CD4-positive, alpha-beta T cell treated with Interleukin-17A for 4 hours (primary cell): ENCODE measurements around the gene SNAPC1.
"Not testable (repeated sequence)": the region's sequence is repeated elsewhere in the genome, so short reads cannot be mapped to it uniquely, and the experiment has no call there.

Experiments used
- DNase-seq: peaks from one replicate; pipeline ENCODE4 v3.0.0-alpha.2; 2020; ENCODE audit warnings: mixed read lengths

SNAPC1 gene

DNA sequence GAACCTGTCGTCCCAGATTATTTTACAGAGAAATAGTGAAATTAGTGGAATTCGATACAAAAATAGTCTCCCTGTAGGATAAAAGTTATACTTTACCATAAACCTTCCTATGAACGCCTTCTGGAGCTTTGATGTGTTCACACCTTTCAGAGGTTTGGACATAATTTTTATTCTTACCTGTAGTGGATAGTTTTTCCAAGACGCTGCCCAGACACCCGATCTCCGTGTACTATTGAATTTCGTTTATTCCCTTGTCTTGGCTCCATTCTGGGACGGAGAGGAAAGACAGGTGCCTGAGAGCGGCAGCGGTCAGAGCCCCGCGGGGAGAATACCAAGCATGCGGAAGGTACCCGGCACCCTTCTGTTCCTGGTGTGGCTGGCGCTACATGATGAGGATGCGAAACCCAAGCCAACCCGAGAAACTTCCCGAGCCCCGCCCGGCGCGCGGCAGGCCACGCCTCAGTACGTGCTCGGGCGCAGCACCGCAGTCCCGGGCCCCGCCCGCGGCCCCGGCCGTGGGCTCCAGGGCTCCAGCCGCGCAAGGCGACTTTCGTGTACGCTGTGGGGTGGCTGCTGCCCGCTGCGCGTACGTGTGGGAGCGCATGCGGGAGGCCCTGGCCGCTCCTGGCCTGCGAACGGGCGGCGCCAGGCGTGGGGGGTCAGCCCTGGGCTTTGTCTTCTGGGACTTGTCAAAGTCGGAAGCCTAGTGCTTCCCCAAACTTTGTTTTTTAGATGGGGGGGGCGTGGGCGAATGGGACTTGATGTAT, 11.3 kb upstream of the SNAPC1 start:
- DNase-seq = peak; percentile 85

DNA sequence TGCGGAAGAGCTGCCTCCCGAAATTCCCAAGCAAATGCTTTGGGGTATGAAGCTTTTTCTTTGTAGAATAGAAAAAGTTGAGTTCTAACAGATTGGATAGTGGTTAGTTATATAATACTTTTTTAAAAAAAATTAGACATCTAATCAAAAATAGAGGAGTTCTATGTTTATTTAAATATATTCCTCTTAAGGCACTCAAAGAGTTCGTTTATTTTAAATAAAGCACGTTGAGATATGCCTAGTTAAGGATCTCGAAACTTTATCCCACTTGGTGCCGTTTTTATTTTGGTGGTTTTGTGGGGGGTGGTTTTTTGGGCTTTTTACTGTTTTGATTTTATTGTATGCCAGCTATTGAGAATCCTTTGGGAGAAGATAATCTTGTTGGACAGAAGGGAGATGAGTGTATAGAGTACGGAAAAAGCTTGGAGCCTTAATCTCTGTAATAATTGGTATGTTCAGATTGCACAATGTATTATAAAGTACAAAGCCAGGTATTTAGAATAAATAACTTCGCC, 10.7 kb upstream of the SNAPC1 start:
- DNase-seq = no peak

DNA sequence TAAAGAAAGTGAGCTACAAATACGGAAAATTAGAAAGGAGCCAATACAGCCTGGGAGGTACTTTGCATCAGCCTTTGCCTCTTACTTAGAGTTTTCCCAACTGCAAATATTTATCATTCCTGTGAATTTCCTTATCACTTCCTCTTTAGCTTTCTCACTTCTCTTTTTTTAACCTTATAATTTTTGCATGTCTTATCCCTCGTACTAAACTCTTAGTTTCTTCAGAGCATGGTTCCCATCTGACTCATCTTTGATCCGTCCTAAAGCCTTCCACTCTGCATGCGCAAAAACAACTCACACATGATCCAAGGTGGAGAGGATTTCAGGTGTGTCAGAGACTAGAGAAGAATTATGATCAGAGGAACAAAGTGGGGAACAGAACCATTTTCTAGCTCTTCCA, 9.6 kb upstream of the SNAPC1 start:
- no peak for DNase-seq

DNA sequence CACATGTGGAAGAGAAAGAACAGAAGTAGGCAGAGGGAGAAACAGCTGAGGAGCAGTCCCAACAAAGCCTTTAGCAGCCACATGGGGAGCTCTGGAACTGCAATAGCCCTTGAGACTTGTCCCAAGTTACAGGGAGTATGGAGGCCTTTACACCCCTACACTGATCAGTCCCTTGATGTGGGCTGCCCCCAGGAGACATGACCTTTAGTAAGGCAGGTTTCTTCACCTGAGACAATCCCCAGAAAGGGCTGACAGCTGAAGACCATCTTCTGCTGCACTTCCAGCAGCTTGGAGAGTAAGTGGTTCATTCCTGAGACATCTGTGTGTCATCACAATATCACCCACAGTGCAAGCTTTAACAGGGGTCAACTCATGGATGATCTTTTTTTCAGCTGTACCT, 8.6 kb upstream of the SNAPC1 start:
- no peak for DNase-seq

DNA sequence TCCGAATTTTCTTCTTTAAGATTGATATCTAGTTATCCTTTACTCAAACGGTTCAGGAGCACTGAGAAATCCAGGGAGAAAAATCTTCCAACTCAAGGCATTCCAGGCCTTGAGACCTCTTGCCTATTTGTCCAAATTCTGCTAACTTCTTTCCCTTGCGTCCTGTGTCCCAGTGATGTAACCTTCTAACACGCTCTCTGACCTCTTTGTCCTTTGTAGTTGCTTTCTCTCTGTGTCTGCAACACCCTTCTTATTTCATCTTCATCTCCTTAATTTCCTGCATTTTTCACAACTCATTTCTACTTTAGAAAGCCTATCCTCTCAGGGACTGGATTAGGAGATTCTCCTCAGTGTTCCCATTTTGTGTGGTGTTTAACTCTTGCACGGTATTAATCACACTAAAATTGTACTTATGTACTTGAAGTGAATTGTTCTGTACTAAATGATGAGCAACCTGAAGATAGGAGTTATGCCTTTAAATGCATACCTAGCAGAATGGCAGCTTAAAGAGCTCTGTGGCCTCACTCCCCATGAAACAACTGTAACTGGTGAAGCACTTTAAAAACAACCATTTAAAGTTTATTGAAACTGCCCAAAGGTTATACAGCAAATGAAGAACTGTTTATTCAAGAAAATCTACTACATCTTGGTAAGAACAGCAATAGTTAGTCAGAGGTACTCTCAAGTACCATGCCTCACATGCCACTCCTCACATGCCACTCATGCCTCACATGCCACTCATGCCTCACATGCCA, 7.4 kb upstream of the SNAPC1 start:
- no peak for DNase-seq

DNA sequence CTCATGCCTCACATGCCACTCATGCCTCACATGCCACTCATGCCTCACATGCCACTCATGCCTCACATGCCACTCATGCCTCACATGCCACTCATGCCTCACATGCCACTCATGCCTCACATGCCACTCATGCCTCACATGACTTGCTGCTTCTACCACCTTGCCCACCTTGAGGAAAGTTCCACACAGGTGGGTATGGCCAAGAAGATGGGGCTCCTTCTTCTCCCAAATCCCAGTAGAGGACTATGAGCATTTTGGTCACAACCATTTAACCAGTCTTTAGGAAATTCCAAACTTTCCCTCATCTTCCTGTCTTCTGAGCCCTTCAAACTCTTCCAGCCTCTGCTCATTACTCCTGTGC, 6.9 kb upstream of the SNAPC1 start:
- DNase-seq = not testable (repeated sequence)

DNA sequence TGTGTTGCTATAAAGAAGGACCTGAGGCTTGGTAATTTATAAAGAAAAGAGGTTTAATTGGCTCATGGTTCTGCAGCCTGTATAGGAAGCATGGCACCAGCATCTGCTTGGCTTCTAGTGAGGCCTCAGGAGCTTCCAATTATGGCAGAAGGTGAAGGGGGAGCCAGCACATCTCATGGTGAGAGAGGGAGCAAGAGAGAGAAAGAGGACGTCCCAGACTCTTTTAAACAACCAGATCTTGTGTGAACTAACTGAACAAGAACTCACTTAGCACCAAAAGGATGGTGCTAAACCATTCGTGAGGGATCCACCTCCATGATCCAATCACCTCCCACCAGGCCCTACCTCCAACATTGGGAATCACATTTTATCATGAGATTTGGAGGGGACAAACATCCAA, 6.1 kb upstream of the SNAPC1 start:
- DNase-seq = no peak

DNA sequence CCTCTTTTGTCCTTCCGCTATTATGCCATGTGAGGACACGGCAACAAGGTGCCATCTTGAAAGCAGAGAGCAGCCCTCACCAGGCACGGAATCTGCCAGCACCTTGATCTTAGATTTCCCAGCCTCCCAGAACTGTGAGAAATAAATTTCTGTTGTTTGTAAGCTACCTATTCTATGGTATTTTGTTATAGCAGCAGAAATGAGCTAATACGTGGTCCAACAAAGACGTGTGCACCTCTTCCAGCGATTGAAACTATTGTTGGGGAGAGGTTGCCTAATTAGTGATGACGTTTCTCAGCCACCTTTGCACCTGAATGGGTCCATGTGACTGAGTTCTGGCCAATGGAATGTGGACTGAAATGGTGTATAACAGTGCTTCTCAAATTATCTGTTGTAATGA, 2.3 kb upstream of the SNAPC1 start:
- no peak for DNase-seq

DNA sequence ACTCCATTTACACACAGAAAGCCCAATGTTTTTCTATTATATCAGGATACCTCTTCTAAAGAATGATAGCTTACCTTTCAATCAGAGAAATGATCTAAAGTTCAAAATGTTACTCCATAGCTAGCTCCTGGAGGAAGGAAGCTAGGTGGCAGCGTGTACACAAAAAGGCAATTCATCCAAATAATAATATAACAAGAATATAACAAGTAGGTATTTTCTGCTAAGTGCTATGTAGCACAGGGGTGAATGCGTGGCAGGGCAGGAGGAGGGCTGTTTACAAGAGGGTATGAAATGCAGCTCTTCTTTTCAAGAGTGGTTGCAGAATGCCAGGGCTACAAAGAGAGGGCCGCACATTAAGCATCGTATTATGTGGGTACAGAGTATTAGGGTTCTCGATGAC, 663 bp upstream of the SNAPC1 start:
- DNase-seq = peak; percentile 24

DNA sequence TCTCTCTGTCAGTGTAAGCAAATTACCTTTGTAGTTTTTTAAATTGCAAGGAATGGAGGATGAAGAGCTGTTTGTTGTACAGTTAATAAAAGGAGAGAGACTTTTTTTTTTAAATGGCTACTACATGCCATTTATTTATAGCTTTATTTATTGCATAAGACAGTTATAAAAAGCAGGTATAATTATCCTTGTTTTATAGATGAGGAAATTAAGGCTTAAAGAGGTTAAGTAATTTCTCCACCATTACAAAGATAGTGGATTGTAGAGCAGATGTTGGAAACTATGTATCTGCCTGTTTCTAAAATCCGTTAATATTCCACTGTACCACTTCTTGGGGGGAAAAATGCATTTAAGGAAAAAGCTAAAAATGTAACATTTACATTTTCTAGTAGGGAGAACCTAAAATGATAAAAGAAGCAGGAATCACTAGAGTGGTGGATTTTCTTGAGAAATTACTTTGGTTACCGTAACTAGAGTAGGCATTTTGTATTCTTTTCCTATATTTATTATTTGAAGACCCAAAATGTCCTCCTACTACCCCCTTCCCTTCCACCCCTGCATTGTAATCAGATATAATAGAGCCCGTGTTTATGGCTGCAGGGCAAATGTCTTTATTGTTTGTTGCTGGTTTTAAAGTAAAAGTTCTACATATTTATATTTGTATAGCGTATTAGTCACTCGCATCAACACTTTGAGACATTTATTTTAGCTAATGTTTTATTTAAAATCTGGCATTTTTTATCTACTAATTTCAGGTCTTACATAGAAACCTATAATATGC, 2.3 kb downstream of the SNAPC1 start:
- no peak for DNase-seq

DNA sequence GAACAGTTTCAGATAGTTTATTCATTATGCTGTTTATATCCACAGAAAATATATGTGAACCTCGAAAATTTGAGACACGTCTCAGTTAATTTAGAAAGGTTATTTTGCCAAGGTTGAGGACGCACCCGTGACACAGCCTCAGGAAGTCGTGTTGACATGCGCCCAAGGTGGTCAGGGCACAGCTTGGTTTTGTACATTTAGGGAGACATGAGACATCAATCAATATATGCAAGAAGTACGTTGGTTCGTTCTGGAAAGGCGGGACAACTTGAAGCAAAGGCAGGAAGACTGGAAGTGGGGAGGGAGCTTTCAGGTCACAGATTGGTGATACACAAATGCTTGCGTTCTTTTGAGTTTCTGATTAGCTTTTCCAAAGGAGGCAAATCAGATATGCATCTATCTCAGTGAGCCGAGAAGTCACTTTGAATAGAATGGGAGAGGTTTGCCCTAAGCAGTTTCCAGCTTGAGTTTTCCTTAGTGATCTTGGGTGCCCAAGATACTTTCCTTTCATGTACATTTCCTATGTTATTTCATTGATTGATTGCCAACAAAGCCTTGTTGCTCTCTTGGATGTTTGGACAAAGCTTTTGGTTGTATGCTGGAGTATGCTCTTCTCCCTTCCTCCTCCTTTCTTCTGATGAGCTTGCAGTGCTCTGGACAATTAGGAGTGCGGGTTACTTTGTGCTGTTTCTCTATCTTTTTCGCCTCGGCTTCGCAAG, 3.2 kb downstream of the SNAPC1 start:
- DNase-seq = no peak

DNA sequence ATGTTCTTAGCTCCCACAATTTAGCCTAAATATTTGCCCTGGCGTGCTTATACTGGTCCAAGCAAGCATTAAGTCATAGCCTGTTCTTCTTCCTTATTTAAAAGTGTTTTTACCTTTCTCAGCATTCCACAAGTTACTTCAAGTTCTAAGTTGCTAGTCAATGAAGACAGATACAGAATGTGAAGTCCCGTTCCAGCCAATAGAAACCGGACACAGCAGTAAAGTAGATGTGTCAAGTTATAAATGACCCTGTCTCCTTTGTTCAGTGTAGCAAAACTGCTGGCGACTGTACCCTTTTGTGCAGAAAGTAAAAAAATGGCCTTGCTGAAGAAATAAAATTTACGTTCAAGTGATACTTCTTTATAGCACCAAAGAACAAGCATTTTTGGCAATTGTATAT, 3.9 kb downstream of the SNAPC1 start:
- no peak for DNase-seq

DNA sequence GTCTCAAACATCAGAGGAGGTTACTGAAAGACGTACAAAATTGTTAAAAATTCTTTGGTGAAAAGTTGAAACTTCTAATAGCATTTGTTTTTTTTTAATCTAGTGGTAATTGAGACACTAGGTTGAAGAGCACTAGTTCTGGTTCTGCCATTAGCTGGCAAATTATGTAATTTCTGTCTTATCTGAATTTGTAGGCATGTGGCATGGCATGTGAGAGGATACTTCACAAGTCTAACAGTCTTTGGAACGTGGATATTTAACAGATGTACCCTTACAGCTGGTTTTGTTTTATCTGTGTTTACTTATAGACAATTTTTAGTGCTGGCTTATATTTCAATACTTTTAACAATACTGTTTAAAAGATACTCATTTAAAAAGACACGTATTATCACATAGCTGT, 6.0 kb downstream of the SNAPC1 start:
- no peak for DNase-seq

DNA sequence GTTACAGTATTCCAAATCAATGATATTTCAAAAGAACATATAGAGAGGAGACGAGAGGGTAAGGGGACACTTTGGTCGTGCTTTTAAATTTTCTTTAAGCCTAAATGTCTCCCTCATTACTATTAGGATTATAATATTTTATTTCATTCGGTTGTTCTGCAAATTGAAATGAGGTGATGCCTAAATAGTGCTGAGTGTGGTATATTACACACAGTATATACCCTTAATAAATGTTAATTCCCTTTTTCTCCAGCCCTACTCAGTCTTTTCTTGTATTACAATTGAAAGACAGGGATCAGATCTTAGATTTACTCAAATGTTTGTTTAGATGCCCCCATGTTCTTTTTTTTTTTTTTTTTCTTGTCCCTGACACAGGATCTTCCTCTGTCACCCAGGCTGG, 7.7 kb downstream of the SNAPC1 start:
- DNase-seq = no peak

DNA sequence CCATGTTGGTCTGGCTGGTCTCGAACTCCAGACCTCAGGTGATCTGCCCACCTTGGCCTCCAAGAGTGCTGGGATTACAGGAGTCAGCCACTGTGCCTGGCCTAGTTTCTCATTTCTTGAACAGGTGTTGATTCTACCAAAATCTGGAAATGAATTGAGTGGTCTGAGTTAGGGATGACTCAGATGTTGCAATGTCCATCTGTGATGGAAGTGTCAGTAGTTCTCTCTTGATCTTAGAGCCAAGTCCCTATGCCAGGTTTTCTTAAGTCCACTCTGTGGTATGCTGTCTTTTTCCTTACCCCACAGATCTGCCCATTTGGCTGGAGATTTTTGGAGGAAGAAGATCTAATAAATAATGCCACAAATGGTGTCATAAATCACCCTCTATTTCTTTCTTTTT, 12.6 kb downstream of the SNAPC1 start:
- no peak for DNase-seq

DNA sequence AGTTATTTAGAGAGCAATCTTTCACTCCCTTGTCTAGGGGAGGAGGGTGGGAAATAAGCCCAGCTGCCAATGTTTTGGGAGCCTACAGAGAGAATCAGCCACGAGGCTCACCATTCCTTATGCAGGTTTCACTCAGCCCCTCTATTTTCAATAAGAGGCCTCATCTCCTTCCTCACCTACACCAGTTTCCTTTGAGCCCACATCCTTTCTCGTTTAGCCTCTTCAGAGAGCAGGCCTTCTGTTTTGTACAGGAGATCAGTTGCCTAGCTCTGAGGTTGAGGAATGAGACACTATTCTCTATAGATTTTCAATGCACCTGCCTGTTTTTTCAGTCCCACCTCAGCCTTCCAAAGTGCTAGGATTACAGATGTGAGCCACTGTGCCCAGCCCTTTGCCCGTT, 17.9 kb downstream of the SNAPC1 start:
- peak; percentile 25 for DNase-seq

DNA sequence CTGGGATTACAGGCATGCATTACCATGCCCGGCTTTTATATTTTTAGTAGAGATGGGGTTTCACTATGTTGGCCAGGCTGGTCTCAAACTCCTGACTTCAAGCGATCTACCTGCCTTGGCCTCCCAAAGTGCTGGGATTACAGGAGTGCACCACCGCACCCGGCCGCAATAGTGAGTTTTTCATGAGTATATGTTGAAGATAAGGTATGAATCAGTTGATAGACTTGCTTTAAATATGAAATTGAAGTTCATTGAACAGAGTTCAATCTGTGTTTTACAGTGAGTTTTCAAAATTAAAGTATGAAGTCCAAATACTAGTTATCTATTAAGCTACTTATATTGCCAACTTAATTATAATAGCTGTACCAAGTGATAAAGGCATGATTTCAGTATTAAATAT, 35.1 kb downstream of the SNAPC1 start:
- DNase-seq = no peak

DNA sequence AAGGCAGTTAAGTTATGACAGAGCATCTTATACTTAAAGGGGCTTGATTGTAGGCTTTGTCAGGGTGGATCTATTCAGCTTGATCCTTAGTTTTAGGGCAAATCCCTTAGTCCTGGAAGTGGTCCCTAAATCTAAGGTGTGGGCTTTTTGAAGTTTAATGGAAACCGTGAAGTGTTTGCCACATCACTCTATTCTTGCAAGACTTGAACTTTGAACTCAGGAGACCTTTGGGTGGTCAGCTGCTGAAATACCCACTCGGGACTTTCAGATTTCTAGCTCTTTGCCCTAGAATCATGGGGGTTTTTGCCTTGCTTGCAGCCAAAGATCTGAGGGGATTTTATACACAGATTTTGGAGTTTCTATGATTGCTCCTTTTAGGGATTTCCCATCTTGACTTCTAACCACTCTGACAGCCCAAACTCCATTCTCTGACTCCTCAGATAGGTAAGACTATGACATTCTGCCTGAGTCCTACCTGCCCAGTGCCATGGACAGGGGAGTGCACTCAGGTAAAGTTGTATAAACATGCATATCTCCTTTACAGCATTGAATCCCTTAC, 39.9 kb downstream of the SNAPC1 start:
- DNase-seq = no peak

DNA sequence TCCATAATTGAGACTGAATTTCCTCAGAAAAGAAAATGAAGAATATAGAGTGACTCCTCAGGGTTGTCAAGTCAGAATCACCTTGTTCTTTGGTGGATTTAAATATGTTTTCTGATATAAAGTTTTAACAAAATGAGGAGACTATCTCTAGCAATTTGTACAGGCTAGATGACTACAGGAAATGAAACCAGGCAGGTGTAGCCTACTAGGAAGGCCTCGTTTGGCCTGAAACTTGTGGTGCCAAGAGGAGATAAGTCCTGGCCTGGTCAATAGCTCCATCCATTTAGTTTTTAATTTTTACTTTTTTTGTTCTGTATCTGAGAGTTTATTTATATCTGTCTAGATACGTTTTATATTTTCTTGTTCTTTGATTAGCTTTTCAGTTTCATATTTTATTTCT, 41.5 kb downstream of the SNAPC1 start:
- no peak for DNase-seq

DNA sequence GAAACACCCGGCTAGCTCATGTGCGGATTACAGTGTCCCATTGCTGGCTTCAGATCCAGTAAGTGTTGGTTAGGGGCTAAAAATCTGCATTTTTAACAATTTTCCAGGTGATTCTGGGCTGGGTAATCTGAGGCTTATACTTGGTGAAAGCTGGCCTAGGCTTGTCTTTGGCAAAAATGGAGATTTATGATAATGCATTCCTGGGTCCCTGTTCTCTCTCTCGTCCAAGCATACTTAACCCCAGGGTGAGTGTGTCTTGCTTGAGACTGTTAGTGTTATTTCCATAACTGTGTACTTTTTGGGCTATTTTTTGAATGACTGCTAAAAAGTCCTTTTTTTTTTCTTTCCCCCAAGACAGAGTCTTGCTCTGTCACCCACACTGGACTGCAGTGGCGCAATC, 43.2 kb downstream of the SNAPC1 start:
- no peak for DNase-seq

DNA sequence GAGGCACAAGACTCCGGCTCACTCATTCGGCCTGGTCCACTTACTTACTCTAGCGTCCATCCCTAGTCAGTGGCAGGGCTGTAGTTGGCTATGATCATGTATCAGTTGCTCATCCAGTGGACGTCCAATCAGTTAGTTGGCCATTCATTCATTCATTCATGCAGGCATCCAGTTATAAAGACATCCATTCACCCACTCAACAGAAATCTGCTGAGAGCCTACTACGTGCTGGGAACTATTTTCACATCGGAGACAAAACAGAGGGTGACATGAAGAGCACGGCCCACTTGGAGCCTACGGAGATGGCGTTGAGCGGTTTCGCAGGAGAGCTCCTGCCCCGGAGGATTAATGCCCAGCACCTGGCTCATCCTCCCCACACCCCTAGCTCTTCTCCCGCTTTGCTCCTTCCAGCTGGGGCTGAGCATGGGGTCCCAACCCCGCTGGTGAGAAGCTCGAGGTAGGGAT, 49.7 kb downstream of the SNAPC1 start:
- DNase-seq = no peak

DNA sequence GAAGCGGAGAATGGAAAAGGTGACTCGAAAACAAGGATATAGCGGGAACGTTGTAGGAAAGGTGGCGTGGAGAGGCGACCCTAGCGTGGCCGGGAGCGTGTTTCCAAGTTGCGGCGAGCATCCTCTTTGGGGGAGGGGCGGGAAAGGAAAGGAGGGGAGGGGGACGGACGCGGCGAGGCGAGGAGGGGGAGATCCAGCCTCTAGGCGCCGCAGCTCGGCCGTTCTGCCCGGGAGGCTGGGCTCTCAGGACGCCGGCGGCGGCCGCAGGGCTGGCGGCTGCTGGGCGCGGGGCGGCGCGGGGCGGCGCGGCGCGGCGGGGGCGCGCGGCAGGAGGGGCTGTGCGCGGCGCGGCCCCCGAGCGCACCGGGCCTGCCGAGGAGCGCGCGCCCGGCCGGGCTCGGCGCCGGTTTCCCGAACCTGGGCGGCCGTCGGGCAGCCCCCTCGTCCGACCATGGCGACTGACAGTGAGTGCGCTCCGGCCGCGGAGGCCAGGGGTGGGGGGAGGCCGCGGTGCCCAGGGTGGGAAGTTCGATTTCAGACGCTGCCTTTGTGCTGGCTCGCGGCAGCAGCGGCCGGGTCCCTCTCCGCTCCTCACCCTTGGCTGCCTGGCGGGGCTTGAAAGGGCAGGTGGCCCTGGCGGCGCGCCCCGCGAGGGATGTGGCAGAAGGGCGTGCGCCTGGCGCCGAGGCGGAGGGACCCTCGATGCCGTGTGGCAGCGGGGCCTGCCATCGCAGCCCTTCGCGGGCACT, 50.3 kb downstream of the SNAPC1 start, which contains the start of gene SYT16:
SYT16 (plus strand) TSS at position 357 of the 749 bp plus-strand sequence.
- peak; percentile 5 for DNase-seq
